Measurements from ENCODE around the gene CYTH1. TPM values are rescaled to one million over a fixed set of nuclear protein-coding genes. Genes with fewer than 3 reads are reported as not detected.

Gene CYTH1
- total RNA-seq, 6 experiments from 2014 or later, result 7.7 to 15.3 (median 10.9) TPM

DNA sequence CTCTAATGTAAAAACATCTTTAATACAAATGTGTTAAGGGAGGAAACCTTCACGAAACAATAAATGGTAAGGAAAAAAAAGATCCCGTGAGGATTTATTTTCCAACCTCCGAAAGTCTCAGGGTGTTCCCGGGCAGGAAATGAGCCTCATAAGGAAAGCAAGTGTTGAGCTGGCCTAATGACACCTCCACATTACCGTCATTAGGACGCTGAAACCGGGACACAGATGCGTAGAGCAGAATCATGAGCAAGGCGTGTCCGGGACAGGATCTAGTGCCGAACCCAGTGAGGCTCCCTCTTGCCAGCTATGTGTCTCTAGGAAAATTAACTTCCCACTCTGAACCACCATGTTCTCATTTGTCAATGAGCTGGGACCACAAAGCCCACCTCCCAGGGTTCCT lies 22.7 kb upstream of the CYTH1 start:
- no peak overlapping the region for H3K4me3 Mint-ChIP-seq
- H3K9me3 Mint-ChIP-seq, result no peaks in the 10 kb centered on the region
- no peak overlapping the region for H3K27ac Mint-ChIP-seq
- H3K27me3 Mint-ChIP-seq (ENCODE audit: insufficient read depth), result peaks cover 2% of the 10 kb centered on the region
- TF ChIP-seq, protein P1, sequence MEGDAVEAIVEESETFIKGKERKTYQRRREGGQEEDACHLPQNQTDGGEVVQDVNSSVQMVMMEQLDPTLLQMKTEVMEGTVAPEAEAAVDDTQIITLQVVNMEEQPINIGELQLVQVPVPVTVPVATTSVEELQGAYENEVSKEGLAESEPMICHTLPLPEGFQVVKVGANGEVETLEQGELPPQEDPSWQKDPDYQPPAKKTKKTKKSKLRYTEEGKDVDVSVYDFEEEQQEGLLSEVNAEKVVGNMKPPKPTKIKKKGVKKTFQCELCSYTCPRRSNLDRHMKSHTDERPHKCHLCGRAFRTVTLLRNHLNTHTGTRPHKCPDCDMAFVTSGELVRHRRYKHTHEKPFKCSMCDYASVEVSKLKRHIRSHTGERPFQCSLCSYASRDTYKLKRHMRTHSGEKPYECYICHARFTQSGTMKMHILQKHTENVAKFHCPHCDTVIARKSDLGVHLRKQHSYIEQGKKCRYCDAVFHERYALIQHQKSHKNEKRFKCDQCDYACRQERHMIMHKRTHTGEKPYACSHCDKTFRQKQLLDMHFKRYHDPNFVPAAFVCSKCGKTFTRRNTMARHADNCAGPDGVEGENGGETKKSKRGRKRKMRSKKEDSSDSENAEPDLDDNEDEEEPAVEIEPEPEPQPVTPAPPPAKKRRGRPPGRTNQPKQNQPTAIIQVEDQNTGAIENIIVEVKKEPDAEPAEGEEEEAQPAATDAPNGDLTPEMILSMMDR (IDR thresholded peaks at IDR 0.05), result no peak
- H3K4me1 Mint-ChIP-seq (ENCODE audit: low read depth), result peaks cover 25% of the 10 kb centered on the region
- DNase-seq, result no peak
- peaks cover 55% of the 10 kb centered on the region for H3K36me3 Mint-ChIP-seq (ENCODE audit: low read depth)

DNA sequence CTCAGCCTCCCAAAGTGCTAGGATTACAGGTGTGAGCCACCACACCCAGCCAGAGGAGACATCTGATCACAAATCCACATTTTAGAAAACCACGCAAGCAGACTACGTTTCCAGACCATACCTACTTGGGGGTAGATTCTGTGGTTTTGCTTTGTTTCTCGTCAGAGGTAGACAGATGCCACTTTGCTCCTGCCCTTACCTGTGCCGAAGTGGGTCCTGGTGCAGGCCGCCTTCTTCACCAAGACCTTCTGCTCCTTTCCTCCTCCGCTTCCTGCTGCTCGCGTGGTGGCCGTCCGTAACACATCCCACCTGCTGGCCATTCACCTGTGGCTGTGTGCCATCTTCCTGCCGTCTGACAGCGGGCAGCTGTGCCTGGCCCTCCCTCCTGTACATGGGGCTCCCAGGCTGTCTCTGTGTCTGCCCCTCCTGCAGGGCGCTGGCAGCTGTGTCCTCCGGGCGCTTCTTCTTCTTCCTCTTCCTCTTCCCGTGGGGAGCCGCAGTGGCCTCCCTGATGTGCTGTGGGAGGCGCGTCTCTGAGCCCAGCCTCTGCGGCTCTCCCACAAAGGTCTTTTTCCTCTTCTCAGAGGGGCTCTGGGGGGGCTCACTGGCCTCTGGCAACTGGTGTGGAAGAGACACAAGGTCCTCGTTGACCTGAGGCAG lies 21.2 kb upstream of the CYTH1 start:
- Mint-ChIP-seq H3K4me3 (no peak overlapping the region), H3K27me3 (ENCODE audit: insufficient read depth) (peaks cover 5% of the 10 kb centered on the region), H3K36me3 (ENCODE audit: low read depth) (peaks cover 60% of the 10 kb centered on the region), H3K9me3 (no peaks in the 10 kb centered on the region), H3K4me1 (ENCODE audit: low read depth) (peaks cover 18% of the 10 kb centered on the region), H3K27ac (no peak overlapping the region)
- DNase-seq, result no peak
- TF ChIP-seq, protein P1 (IDR thresholded peaks at IDR 0.05), result no peak

- DNase-seq, result no peak
- H3K27ac Mint-ChIP-seq, result no peak overlapping the region
Measured at GRCh38 chr17:78802459-78802858, 20.4 kb upstream of the CYTH1 start.

GRCh38 chr17:78802008-78802407 lies 19.9 kb upstream of the CYTH1 start:
- Mint-ChIP-seq H3K9me3 (no peaks in the 10 kb centered on the region), H3K27me3 (ENCODE audit: insufficient read depth) (peaks cover 5% of the 10 kb centered on the region; the same call in 1 of the 2 replicates), H3K4me3 (no peak overlapping the region), H3K36me3 (ENCODE audit: low read depth) (peaks cover 62% of the 10 kb centered on the region), H3K27ac (no peak overlapping the region), H3K4me1 (ENCODE audit: low read depth) (peaks cover 10% of the 10 kb centered on the region)
- no peak for DNase-seq
- TF ChIP-seq, protein P1 (IDR thresholded peaks at IDR 0.05), result no peak

More at GRCh38 chr17:78802459-78802858, 20.4 kb upstream of the CYTH1 start:
- Mint-ChIP-seq H3K27me3 (ENCODE audit: insufficient read depth) (peaks cover 5% of the 10 kb centered on the region), H3K4me1 (ENCODE audit: low read depth) (peaks cover 10% of the 10 kb centered on the region), H3K9me3 (no peaks in the 10 kb centered on the region), H3K36me3 (ENCODE audit: low read depth) (peaks cover 62% of the 10 kb centered on the region), H3K4me3 (no peak overlapping the region)
- TF ChIP-seq, protein P1 (IDR thresholded peaks at IDR 0.05), result no peak

- H3K9me3 Mint-ChIP-seq, result no peaks in the 10 kb centered on the region
- TF ChIP-seq, protein P1 (IDR thresholded peaks at IDR 0.05), result no peak
- no peak overlapping the region for H3K27ac Mint-ChIP-seq
- peaks cover 58% of the 10 kb centered on the region for H3K36me3 Mint-ChIP-seq (ENCODE audit: low read depth)
- peaks cover 5% of the 10 kb centered on the region; the same call in 1 of the 2 replicates for H3K4me1 Mint-ChIP-seq (ENCODE audit: low read depth)
- peaks cover 6% of the 10 kb centered on the region; the same call in 1 of the 2 replicates for H3K27me3 Mint-ChIP-seq (ENCODE audit: insufficient read depth)
- no peak for DNase-seq
- H3K4me3 Mint-ChIP-seq, result no peak overlapping the region
Measured at GRCh38 chr17:78800132-78800931, 18.3 kb upstream of the CYTH1 start.
